H9 (cell line): ENCODE measurements around the gene AARS1. TPM values are rescaled to one million over a fixed set of nuclear protein-coding genes. Genes with fewer than 3 reads are reported as not detected.
"Not testable (repeated sequence)": the region's sequence is repeated elsewhere in the genome, so short reads cannot be mapped to it uniquely, and the experiment has no call there.

Experiments used
- DNase-seq: peaks from one replicate; pipeline ENCODE4 v3.0.0-alpha.2; 2017
- H2AFZ ChIP-seq: one replicate; pipeline ENCODE4 v1.6.1; 2013; ENCODE audit warnings: mild to moderate bottlenecking, low read length, control low read depth, moderate library complexity
- H2AK5ac ChIP-seq: 2 replicates; pipeline ENCODE4 v1.6.1; 2013; ENCODE audit warnings: low read length, control low read depth, mixed read lengths; ENCODE audit not compliant: insufficient read length
- H2BK120ac ChIP-seq: one replicate; pipeline ENCODE4 v1.6.1; 2013; ENCODE audit warnings: low read depth, mild to moderate bottlenecking, low read length, control low read depth, inconsistent platforms; ENCODE audit not compliant: poor library complexity, severe bottlenecking
- H2BK12ac ChIP-seq: 2 replicates; pipeline ENCODE4 v1.6.1; 2013; ENCODE audit warnings: low read length, control low read depth, mixed read lengths, low read depth; ENCODE audit not compliant: insufficient read length
- H2BK15ac ChIP-seq: 2 replicates; pipeline ENCODE4 v1.6.1; 2013; ENCODE audit warnings: low read depth, low read length, control low read depth
- H2BK20ac ChIP-seq: one replicate; pipeline ENCODE4 v1.6.1; 2013; ENCODE audit warnings: low read depth, mild to moderate bottlenecking, low read length, control low read depth, inconsistent platforms; ENCODE audit not compliant: poor library complexity, severe bottlenecking
- H2BK5ac ChIP-seq: 2 replicates; pipeline ENCODE4 v1.6.1; 2013; ENCODE audit warnings: low read length, control low read depth, mixed read lengths; ENCODE audit not compliant: insufficient read length
- H3K14ac ChIP-seq: 2 replicates; pipeline ENCODE4 v1.6.1; 2013; ENCODE audit warnings: low read length, control low read depth; ENCODE audit not compliant: insufficient read depth
- H3K18ac ChIP-seq: 2 replicates; pipeline ENCODE4 v1.6.1; 2013; ENCODE audit warnings: low read depth, mild to moderate bottlenecking, mixed read lengths, low read length, control low read depth; ENCODE audit not compliant: insufficient read length
- H3K23ac ChIP-seq: 2 replicates; pipeline ENCODE4 v1.6.1; 2013; ENCODE audit warnings: low read length, control low read depth, mixed read lengths, low read depth; ENCODE audit not compliant: insufficient read length
- H3K23me2 ChIP-seq: 2 replicates; pipeline ENCODE4 v1.6.1; 2013; ENCODE audit warnings: low read depth, mild to moderate bottlenecking, mixed read lengths, low read length, control low read depth; ENCODE audit not compliant: insufficient read length, poor library complexity, severe bottlenecking
- H3K27ac ChIP-seq: 2 replicates; pipeline ENCODE4 v1.5.1; 2013; ENCODE audit warnings: low read length, control low read depth, mixed read lengths, low read depth; ENCODE audit not compliant: insufficient read length
- H3K27me3 ChIP-seq: 2 replicates; pipeline ENCODE4 v1.6.1; 2013; ENCODE audit warnings: low read length, control low read depth, inconsistent platforms; ENCODE audit not compliant: insufficient read depth
- H3K4ac ChIP-seq: 2 replicates; pipeline ENCODE4 v1.6.1; 2013; ENCODE audit warnings: low read depth, mild to moderate bottlenecking, control low read depth, inconsistent platforms, low read length, moderate library complexity
- H3K4me1 ChIP-seq: 2 replicates; pipeline ENCODE4 v1.6.1; 2013; ENCODE audit warnings: low read length, control low read depth, inconsistent platforms; ENCODE audit not compliant: insufficient read depth
- H3K4me2 ChIP-seq: 2 replicates; pipeline ENCODE4 v1.6.1; 2013; ENCODE audit warnings: low read length, control low read depth, mixed read lengths; ENCODE audit not compliant: insufficient read length, insufficient read depth
- H3K56ac ChIP-seq: 2 replicates; pipeline ENCODE4 v1.6.1; 2013; ENCODE audit warnings: low read depth, mild to moderate bottlenecking, mixed read lengths, low read length, control low read depth; ENCODE audit not compliant: insufficient read length
- H3K79me1 ChIP-seq: 2 replicates; pipeline ENCODE4 v1.6.1; 2013; ENCODE audit warnings: low read depth, mild to moderate bottlenecking, moderate library complexity, low read length, control low read depth, inconsistent platforms; ENCODE audit not compliant: insufficient read depth, poor library complexity, severe bottlenecking
- H3K79me2 ChIP-seq: 2 replicates; pipeline ENCODE4 v1.6.1; 2013; ENCODE audit warnings: low read length, control low read depth, inconsistent platforms; ENCODE audit not compliant: insufficient read depth
- H3K9ac ChIP-seq: 2 replicates; pipeline ENCODE4 v1.6.1; 2013; ENCODE audit warnings: low read length, control low read depth, mixed read lengths; ENCODE audit not compliant: insufficient read length; ENCODE audit errors: extremely low read depth
- H3K9me3 ChIP-seq: one replicate; pipeline ENCODE4 v1.6.1; 2013; ENCODE audit warnings: low read depth, low read length, inconsistent platforms; ENCODE audit not compliant: control insufficient read depth
- H3T11ph ChIP-seq: one replicate; pipeline ENCODE4 v1.6.1; 2013; ENCODE audit warnings: mild to moderate bottlenecking, low read length, control low read depth, inconsistent platforms
- H4K20me1 ChIP-seq: one replicate; pipeline ENCODE4 v1.6.1; 2013; ENCODE audit not compliant: control insufficient read depth, insufficient read length, insufficient read depth
- H4K5ac ChIP-seq: 2 replicates; pipeline ENCODE4 v1.6.1; 2013; ENCODE audit warnings: low read depth, mild to moderate bottlenecking, mixed read lengths, low read length, control low read depth; ENCODE audit not compliant: insufficient read length
- H4K8ac ChIP-seq: replicated peaks from 2 replicates; pipeline ENCODE4 v1.6.1; 2013; ENCODE audit warnings: low read length, control low read depth, mixed read lengths, low read depth; ENCODE audit not compliant: insufficient read length
- H4K91ac ChIP-seq: 2 replicates; pipeline ENCODE4 v1.6.1; 2013; ENCODE audit warnings: low read depth, mild to moderate bottlenecking, moderate library complexity, mixed read lengths, low read length, control low read depth; ENCODE audit not compliant: insufficient read length
- H3K27ac Mint-ChIP-seq, 3 experiments: 2 replicates in 2 of 3; 3 replicates in 1 of 3; pipeline ENCODE4 v1.8.0; 2020 to 2021; ENCODE audit warnings: mixed read lengths in 3 of 3, mild to moderate bottlenecking in 1 of 3, moderate library complexity in 1 of 3
- H3K27me3 Mint-ChIP-seq: 2 replicates; pipeline ENCODE4 v1.8.0; 2021; ENCODE audit warnings: low read depth, mild to moderate bottlenecking, moderate library complexity, mixed read lengths
- H3K36me3 Mint-ChIP-seq, 3 experiments: 2 replicates in 2 of 3; 3 replicates in 1 of 3; pipeline ENCODE4 v1.8.0; 2020 to 2021; ENCODE audit warnings: low read depth in 3 of 3, mixed read lengths in 3 of 3; ENCODE audit not compliant: insufficient read depth in 1 of 3
- H3K4me1 Mint-ChIP-seq, 2 experiments: 2 replicates each; pipeline ENCODE4 v1.8.0; 2020; ENCODE audit warnings: mixed read lengths in 2 of 2
- H3K4me3 Mint-ChIP-seq, 2 experiments: 2 replicates in 1 of 2; 3 replicates in 1 of 2; pipeline ENCODE4 v1.8.0; 2020 to 2021; ENCODE audit warnings: mild to moderate bottlenecking in 2 of 2, mixed read lengths in 2 of 2, moderate library complexity in 1 of 2
- H3K9me3 Mint-ChIP-seq, 2 experiments: 2 replicates in 1 of 2; 3 replicates in 1 of 2; pipeline ENCODE4 v1.8.0; 2020; ENCODE audit warnings: mild to moderate bottlenecking in 2 of 2, mixed read lengths in 2 of 2, moderate library complexity in 1 of 2
- WGBS: extraction: QIAGEN DNeasy Blood & Tissue Kit; methylation state at CpG from one replicate; pipeline ENCODE4 v1.1.7; 2013; ENCODE audit warnings: missing lambda C conversion rate, low lambda C conversion rate, mixed read lengths; ENCODE audit not compliant: insufficient read length; ENCODE audit errors: extremely low coverage; 5-methylcytosine and 5-hydroxymethylcytosine counted together
- total RNA-seq: library from RNA; stranded (reverse); gene quantifications from 2 replicates; pipeline ENCODE4 v1.2.1, GENCODE V29; 2021
- TF ChIP-seq, protein P1 (sequence below): fragments of 200-600 bp; sonication (generic); conservative IDR thresholded peaks from 3 replicates; pipeline ENCODE4 v1.8.0; 2021; ENCODE audit warnings: antibody characterized with exemption, mild to moderate bottlenecking

AARS1 gene
- total RNA-seq, 1 experiment from 2014 or later: 168 TPM

DNA sequence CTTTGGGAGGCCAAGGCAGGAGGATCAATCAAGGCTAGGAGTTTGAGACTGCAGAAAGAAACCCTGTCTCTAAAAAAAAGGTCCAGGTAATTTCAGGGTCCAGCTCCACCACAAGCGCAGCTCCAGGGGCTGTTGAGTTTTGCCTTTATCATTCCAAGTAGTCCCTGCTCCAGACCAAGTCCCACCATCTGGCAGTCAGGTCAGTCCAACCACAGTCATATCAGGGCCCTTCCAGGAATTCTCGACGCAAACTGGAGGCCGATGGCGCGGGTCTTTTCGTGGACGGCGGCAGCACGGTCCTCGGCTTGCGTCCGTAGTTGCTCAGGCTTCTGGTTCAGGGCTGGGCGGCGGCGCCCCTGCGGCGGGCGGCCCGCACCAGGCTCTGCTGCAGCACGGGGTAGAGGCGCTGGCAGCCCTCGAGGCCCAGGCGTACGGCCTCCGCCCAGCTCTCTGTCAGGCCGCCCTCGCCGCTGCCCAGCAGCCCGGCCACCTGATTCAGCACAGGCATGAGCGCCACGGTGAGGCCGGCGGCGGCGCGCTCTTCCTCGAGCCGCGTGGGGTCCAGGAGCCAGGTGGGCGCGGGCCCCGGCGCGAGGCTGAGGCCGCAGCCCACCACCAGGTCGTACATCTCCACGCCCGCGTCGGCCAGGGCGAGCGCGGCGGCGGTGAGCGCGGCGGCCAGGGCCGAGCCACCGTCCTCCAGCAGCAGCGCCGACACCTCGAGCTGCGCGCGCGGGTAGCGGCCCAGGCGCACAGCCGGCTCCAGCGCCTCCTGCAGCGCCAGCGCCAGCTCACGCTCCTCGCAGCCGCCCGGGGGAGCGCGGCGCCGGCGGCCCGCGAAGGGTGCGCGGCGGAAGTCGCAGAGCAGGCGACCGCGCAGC is 38.3 kb downstream of the AARS1 start:
- H2AK5ac ChIP-seq: no peak overlapping the region
- Mint-ChIP-seq H3K36me3 (peaks cover 30 to 56% (median 42%) of the 10 kb centered on the region in 3 experiments), H3K27me3 (peaks cover 1% of the 10 kb centered on the region; the same call in 1 of the 2 replicates), H3K9me3 (no peaks in the 10 kb centered on the region), H3K4me1 (peaks cover 7 to 11% of the 10 kb centered on the region in 2 experiments), H3K4me3 (peak overlapping the region; percentile 80 to 89), H3K27ac (peak overlapping the region in 2 of 3 experiments; percentile 44 to 94; a peak in 3 of 7 replicates)
- H3K18ac ChIP-seq: no peak overlapping the region
- H4K8ac ChIP-seq: no peak overlapping the region
- H2AFZ ChIP-seq: no peak overlapping the region
- no peaks in the 10 kb centered on the region for H3K79me1 ChIP-seq
- H3K9ac ChIP-seq: peak overlapping the region; percentile 44
- H3K27ac ChIP-seq: no peak overlapping the region
- H2BK15ac ChIP-seq: no peak overlapping the region
- H3K23ac ChIP-seq: no peak overlapping the region
- H3K56ac ChIP-seq: no peak overlapping the region
- no peak overlapping the region for H2BK5ac ChIP-seq
- no peaks in the 10 kb centered on the region for H4K20me1 ChIP-seq
- no peak overlapping the region for H2BK12ac ChIP-seq
- H4K91ac ChIP-seq: no peak overlapping the region
- peak overlapping the region; percentile 55 for H3K4me2 ChIP-seq
- no peak overlapping the region for H4K5ac ChIP-seq
- H3K9me3 ChIP-seq: no peaks in the 10 kb centered on the region
- no peak overlapping the region for H3K4ac ChIP-seq
- H2BK120ac ChIP-seq: no peak overlapping the region
- WGBS: no CpG with 5 or more reads among the region's 92 CpGs
- no peak overlapping the region for H3T11ph ChIP-seq
- no peak overlapping the region for H2BK20ac ChIP-seq
- TF ChIP-seq, protein P1, sequence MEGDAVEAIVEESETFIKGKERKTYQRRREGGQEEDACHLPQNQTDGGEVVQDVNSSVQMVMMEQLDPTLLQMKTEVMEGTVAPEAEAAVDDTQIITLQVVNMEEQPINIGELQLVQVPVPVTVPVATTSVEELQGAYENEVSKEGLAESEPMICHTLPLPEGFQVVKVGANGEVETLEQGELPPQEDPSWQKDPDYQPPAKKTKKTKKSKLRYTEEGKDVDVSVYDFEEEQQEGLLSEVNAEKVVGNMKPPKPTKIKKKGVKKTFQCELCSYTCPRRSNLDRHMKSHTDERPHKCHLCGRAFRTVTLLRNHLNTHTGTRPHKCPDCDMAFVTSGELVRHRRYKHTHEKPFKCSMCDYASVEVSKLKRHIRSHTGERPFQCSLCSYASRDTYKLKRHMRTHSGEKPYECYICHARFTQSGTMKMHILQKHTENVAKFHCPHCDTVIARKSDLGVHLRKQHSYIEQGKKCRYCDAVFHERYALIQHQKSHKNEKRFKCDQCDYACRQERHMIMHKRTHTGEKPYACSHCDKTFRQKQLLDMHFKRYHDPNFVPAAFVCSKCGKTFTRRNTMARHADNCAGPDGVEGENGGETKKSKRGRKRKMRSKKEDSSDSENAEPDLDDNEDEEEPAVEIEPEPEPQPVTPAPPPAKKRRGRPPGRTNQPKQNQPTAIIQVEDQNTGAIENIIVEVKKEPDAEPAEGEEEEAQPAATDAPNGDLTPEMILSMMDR: no peak; the same call in 2 of the 3 replicates
- peak overlapping the region; percentile 74; the same call in 1 of the 2 replicates for H3K14ac ChIP-seq
- H3K4me1 ChIP-seq: no peaks in the 10 kb centered on the region
- DNase-seq: peak; percentile 51
- no peaks in the 10 kb centered on the region for H3K23me2 ChIP-seq
- H3K27me3 ChIP-seq: no peaks in the 10 kb centered on the region
- H3K79me2 ChIP-seq: peaks cover 2% of the 10 kb centered on the region; the same call in 1 of the 2 replicates

DNA sequence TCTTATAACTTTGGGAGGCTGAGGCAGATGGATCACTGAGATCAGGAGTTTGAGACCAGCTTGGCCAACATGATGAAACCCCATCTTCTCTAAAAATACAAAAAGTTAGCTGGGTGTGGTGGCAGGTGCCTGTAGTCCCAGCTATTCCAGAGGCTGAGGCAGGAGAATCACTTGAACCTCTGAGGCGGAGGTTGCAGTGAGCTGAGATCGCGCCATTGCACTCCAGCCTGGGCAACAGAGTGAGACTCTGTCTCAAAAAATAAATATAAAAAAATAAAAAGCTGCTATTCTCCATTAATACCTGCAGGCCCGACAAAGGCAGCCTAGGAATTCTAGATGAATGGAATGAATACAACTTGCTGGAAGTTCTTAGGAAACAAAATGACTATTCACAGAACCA is 39.6 kb downstream of the AARS1 start:
- H3K23ac ChIP-seq, DNase-seq, H3K27ac ChIP-seq, H3K27me3 Mint-ChIP-seq, H3K4ac ChIP-seq, H2BK5ac ChIP-seq, H2BK120ac ChIP-seq, H4K20me1 ChIP-seq, H2BK15ac ChIP-seq, H3K9me3 Mint-ChIP-seq, H3T11ph ChIP-seq, H3K23me2 ChIP-seq, H4K5ac ChIP-seq, H4K91ac ChIP-seq, H3K9ac ChIP-seq, H2BK20ac ChIP-seq, H3K4me2 ChIP-seq, H3K18ac ChIP-seq, H3K14ac ChIP-seq, H3K79me2 ChIP-seq, H3K27ac Mint-ChIP-seq, H3K4me1 ChIP-seq, H4K8ac ChIP-seq, H3K56ac ChIP-seq, H2AK5ac ChIP-seq, H3K9me3 ChIP-seq, H2AFZ ChIP-seq, H3K79me1 ChIP-seq, H3K27me3 ChIP-seq, H2BK12ac ChIP-seq: not testable (repeated sequence)
- Mint-ChIP-seq H3K36me3 (peaks cover 20 to 43% (median 30%) of the 10 kb centered on the region in 3 experiments), H3K4me3 (peak overlapping the region in 1 of 2 experiments; percentile 42; a peak in 3 of 5 replicates), H3K4me1 (peaks cover 7 to 11% of the 10 kb centered on the region in 2 experiments)
- no CpG with 5 or more reads among the region's 4 CpGs for WGBS
